Measurements from ENCODE around the gene RNASEL.

DNA sequence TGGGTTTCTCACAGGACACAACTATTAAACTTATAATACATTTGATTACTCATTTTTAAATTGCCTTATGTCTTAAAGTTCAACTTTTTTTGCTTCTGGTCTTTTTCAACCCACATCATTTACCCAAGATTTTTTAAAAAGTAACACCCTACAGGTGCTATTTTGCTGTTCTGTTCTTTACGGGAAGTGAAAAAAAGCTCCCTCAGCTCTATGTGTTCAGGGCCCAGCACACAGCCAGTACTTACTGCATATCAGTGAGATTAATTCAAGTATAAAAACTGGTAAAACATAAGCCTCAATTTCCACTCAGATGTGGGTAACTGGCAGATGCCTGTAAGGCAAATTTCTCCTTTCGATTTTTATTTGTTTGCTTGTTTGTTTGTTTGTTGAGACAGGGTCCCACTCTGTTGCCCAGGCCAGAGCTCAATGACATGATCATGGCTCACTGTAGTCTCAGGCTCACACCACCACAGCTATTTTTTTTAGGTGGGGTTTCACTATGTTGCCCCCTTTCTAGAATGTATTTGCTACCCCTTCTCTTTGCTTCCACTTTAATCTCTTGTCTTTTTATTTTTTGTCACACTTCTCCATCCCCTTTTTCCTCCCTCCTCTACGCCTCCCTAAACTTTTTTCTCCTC, 20.3 kb downstream of the RNASEL start:
- TF ChIP-seq, protein P1, sequence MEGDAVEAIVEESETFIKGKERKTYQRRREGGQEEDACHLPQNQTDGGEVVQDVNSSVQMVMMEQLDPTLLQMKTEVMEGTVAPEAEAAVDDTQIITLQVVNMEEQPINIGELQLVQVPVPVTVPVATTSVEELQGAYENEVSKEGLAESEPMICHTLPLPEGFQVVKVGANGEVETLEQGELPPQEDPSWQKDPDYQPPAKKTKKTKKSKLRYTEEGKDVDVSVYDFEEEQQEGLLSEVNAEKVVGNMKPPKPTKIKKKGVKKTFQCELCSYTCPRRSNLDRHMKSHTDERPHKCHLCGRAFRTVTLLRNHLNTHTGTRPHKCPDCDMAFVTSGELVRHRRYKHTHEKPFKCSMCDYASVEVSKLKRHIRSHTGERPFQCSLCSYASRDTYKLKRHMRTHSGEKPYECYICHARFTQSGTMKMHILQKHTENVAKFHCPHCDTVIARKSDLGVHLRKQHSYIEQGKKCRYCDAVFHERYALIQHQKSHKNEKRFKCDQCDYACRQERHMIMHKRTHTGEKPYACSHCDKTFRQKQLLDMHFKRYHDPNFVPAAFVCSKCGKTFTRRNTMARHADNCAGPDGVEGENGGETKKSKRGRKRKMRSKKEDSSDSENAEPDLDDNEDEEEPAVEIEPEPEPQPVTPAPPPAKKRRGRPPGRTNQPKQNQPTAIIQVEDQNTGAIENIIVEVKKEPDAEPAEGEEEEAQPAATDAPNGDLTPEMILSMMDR (IDR thresholded peaks at IDR 0.05) = no peak
- TF ChIP-seq POLR2A (IDR thresholded peaks at IDR 0.05) = no peak
